GM12873 (cell line): Measurements from ENCODE around the gene TRIM36.

Experiments
- CTCF ChIP-seq: IDR thresholded peaks from 2 replicates; pipeline ENCODE4 v1.5.1; 2012; ENCODE audit warnings: low read depth, mild to moderate bottlenecking, moderate library complexity, low read length, control low read depth; ENCODE audit not compliant: insufficient read depth; ENCODE audit errors: missing control alignments

TRIM36 gene

DNA sequence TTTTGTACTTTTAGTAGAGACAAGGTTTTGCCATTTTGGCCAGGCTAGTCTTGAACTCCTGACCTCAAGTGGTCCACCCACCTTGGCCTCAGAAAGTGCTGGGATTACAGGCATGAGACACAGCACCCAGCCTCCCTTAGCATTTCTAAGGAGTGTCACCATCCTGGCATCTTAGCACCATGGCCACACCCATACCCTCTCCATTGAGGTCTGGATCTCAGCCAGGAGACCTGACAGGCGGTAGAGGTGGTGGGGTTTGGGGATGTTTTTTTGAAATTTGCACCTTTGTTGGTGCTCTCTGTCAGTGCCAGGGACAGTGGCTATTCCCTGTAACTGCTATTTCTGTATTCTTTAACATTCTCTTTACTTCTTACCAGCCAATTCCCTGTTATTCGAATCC, 72.5 kb downstream of the TRIM36 start:
- TF ChIP-seq CTCF = no peak

DNA sequence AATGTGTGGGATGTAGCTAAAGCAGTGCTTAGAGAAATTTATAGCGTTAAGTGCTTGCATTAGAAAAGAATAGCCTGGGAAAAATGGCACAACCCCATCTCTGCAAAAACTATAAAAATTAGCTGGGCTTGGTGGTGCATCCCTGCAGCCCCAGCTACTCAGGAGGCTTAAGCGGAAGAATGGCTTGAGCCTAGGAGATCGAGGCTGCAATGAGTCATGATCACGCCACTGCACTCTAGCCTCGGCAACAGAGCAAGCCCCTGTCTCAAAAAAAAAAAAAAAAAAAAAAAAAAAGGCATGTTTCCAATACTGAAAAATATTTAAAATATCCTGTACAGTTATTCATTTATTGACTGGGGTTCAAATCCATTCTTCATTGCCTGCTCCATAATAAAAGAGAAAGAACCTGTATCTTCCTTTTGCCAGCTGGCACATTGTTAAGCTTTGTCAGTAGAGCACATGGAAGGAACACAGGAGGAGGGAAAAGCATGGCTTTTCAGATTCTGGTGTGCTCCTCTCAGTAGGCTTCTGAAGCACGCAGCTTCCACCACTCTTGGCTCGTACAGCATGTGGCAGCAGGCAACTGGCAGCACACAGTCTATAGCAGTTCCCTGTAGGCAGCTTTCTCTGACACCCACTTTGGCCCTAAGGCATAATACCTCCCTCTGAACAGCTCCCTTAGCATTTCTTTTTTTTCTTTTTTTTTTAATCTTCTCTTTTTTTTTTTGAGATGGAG, 73.5 kb downstream of the TRIM36 start:
- TF ChIP-seq CTCF = no peak

GRCh38 chr5:115087951-115088350, 81.8 kb downstream of the TRIM36 start:
- no peak for TF ChIP-seq CTCF

GRCh38 chr5:115086473-115086872, 83.2 kb downstream of the TRIM36 start:
- no peak for TF ChIP-seq CTCF

DNA sequence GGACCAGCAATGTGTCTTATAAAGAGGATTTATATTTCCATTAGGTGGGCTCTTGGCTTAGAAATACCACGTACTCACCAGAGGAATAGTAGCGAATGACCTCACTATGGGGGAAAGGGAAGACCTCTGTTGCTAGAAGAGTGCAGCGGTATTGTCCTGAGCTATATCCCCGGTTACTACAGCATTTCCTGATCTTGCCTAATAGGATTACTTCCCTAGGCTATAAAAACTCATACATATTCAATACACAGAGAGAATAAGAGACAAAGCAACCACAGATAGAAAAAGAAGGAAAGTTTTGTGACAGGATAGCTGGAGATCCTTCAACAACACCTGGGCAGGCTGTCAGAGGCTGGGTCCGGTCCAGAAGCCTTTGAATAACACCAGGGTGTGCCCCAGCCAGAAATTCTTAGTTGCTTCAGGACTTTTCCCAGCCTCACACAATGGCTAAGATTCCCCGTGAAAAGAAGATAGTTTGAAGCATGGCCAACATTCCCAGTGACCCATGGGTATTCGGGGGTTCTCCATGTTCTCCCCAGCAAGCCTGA, 85.4 kb downstream of the TRIM36 start:
- no peak for TF ChIP-seq CTCF

DNA sequence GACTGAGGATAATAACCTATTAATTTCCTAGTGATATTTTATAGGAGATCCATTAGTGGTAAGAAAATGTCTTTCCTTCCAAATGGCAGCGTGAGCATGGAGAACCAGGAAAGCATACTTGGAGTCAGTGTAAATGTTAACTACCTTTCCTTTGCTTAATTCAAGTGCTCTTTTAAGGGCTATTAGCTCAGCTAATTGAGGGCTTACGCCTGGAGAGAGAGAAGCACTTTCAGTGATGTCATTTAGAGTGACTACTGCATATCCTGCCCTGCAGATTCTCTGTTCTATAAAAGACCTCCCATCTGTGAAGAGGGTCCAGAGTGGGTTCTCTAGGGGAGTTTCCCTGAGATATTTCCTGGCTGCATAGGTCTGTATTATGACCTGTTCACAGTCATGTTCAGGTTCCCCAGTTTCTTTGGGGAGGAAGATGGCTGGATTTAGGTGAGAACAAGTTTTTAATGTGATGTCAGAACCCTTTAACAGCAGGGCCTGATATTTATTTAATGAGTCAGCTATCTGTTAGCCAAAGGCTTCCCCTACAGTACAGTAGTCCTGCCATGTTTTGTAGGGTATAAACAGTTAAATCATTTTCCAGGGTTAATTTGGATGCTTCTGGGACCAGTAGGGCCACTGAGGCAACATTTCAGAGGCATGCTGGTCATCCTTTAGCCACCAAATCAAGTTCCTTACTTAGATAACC, 89.6 kb downstream of the TRIM36 start:
- TF ChIP-seq CTCF = no peak
